ENCODE results near the gene FRY. TPM values are rescaled to one million over a fixed set of nuclear protein-coding genes. Genes with fewer than 3 reads are reported as not detected.

FRY gene
- total RNA-seq, 1 donor from 2014 or later = 5.4 TPM

DNA sequence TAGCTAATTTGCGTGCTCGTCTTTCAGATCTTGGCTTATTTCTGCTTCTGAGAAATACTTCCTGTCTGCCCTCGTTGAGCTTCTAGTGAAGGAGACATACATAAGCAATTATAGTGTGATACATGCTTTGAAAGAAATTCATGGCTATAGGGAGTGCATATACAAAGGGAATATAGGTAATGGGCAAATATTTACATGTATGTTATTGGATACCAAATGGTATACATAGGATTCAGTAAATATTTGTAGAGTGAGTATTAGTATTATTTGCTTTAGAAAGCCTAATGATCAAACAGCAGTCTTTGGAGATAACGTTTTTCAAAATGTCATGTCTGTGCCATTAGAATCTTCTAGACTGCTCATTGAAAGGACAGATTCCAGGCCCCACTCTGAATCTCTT is 289.0 kb downstream of the FRY start:
- no peak overlapping the region for H3K4me3 Mint-ChIP-seq
- TF ChIP-seq, protein P1, sequence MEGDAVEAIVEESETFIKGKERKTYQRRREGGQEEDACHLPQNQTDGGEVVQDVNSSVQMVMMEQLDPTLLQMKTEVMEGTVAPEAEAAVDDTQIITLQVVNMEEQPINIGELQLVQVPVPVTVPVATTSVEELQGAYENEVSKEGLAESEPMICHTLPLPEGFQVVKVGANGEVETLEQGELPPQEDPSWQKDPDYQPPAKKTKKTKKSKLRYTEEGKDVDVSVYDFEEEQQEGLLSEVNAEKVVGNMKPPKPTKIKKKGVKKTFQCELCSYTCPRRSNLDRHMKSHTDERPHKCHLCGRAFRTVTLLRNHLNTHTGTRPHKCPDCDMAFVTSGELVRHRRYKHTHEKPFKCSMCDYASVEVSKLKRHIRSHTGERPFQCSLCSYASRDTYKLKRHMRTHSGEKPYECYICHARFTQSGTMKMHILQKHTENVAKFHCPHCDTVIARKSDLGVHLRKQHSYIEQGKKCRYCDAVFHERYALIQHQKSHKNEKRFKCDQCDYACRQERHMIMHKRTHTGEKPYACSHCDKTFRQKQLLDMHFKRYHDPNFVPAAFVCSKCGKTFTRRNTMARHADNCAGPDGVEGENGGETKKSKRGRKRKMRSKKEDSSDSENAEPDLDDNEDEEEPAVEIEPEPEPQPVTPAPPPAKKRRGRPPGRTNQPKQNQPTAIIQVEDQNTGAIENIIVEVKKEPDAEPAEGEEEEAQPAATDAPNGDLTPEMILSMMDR (conservative IDR thresholded peaks at IDR 0.05) = no peak
- no peak for DNase-seq (ENCODE audit: low read depth, low spot score)
- H3K27ac Mint-ChIP-seq (ENCODE audit: unreplicated experiment) = no peak overlapping the region
- H3K27me3 Mint-ChIP-seq (ENCODE audit: low read depth) = no peaks in the 10 kb centered on the region
- H3K9me3 Mint-ChIP-seq = peaks cover 2% of the 10 kb centered on the region
- peaks cover 32% of the 10 kb centered on the region for H3K36me3 Mint-ChIP-seq (ENCODE audit: low read depth)
- H3K4me1 Mint-ChIP-seq = peaks cover 16% of the 10 kb centered on the region

DNA sequence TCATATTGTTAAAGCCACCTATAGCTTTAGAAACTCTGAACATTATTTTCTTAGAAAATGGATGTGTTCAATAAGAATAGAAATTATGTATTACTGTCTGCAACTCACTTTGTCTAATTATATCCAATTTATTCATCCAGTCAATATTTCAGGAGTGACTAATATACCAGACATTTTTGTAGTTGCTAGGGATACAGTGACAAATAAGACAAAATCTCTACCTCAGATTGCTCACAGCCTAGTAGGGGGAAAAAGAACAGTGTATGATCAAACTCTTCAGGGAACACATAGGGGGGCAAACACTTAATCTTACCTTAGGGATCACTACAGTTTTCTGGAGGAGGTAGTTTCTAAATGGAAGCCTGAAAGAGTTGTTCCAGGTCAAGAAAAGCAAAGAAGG is 292.3 kb downstream of the FRY start:
- TF ChIP-seq, protein P1 (conservative IDR thresholded peaks at IDR 0.05) = no peak
- H3K36me3 Mint-ChIP-seq (ENCODE audit: low read depth) = peaks cover 32% of the 10 kb centered on the region
- no peak for DNase-seq (ENCODE audit: low read depth, low spot score)
- H3K9me3 Mint-ChIP-seq = peaks cover 2% of the 10 kb centered on the region
- no peak overlapping the region for H3K27ac Mint-ChIP-seq (ENCODE audit: unreplicated experiment)
- H3K27me3 Mint-ChIP-seq (ENCODE audit: low read depth) = no peaks in the 10 kb centered on the region
- H3K4me1 Mint-ChIP-seq = peaks cover 4% of the 10 kb centered on the region
- no peak overlapping the region for H3K4me3 Mint-ChIP-seq

DNA sequence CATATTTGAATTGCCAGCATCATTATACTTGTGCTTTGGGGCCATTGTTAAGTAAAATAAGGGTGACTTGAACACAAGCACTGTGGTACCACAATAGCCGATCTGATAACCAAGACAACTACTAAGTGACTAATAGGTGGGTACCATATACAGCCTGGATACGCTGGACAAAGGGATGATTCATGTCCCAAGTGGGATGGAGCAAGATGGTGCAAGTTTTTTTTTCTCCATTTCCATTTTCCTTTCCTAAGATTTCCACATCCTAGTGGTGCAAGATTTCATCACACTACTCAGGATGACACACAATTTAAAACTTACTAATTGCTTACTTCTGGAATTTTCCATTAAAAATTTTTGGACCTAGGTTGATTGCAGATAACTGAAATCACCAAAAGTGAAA is 298.9 kb downstream of the FRY start:
- TF ChIP-seq, protein P1 (conservative IDR thresholded peaks at IDR 0.05) = no peak
- no peak for DNase-seq (ENCODE audit: low read depth, low spot score)
- Mint-ChIP-seq H3K4me1 (no peaks in the 10 kb centered on the region), H3K36me3 (ENCODE audit: low read depth) (peaks cover 28% of the 10 kb centered on the region), H3K27ac (ENCODE audit: unreplicated experiment) (no peak overlapping the region), H3K9me3 (peaks cover 7% of the 10 kb centered on the region), H3K4me3 (no peak overlapping the region), H3K27me3 (ENCODE audit: low read depth) (no peaks in the 10 kb centered on the region)

GRCh38 chr13:32334671-32335070 is 303.1 kb downstream of the FRY start:
- no peak for DNase-seq (ENCODE audit: low read depth, low spot score)
- H3K27ac Mint-ChIP-seq (ENCODE audit: unreplicated experiment) = no peak overlapping the region
- TF ChIP-seq, protein P1 (conservative IDR thresholded peaks at IDR 0.05) = no peak
- no peaks in the 10 kb centered on the region for H3K27me3 Mint-ChIP-seq (ENCODE audit: low read depth)
- H3K9me3 Mint-ChIP-seq = peaks cover 12% of the 10 kb centered on the region
- H3K36me3 Mint-ChIP-seq (ENCODE audit: low read depth) = peaks cover 59% of the 10 kb centered on the region
- no peak overlapping the region for H3K4me3 Mint-ChIP-seq
- H3K4me1 Mint-ChIP-seq = no peaks in the 10 kb centered on the region

DNA sequence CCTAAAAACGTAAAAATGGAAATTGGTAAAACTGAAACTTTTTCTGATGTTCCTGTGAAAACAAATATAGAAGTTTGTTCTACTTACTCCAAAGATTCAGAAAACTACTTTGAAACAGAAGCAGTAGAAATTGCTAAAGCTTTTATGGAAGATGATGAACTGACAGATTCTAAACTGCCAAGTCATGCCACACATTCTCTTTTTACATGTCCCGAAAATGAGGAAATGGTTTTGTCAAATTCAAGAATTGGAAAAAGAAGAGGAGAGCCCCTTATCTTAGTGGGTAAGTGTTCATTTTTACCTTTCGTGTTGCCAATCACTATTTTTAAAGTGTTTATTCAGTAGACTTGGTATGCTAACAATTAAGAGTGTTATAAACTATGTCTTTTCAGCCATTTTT is 309.3 kb downstream of the FRY start:
- peaks cover 51% of the 10 kb centered on the region for H3K36me3 Mint-ChIP-seq (ENCODE audit: low read depth)
- no peaks in the 10 kb centered on the region for H3K4me1 Mint-ChIP-seq
- no peaks in the 10 kb centered on the region for H3K27me3 Mint-ChIP-seq (ENCODE audit: low read depth)
- H3K9me3 Mint-ChIP-seq = peaks cover 11% of the 10 kb centered on the region
- H3K4me3 Mint-ChIP-seq = no peak overlapping the region
- TF ChIP-seq, protein P1 (conservative IDR thresholded peaks at IDR 0.05) = no peak
- DNase-seq (ENCODE audit: low read depth, low spot score) = no peak
- no peak overlapping the region for H3K27ac Mint-ChIP-seq (ENCODE audit: unreplicated experiment)

DNA sequence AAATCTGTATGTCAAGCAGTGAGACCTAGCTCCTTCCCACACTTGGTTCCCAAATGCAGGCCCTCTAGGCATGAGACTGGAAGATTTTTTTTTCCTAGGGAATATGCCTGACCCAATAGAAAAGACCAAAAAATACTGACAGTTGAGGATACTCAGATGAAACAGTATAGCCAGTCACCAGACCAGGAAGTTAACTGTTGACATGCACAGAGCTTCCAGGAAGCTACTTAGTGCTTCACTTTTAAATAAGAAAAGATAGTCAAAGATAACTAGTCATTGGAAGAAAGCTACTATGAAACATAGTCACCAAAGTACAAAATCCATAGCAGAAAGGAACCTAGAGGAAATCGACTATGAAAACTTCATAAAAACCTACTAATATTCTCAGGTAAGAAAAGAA is 316.1 kb downstream of the FRY start:
- TF ChIP-seq, protein P1 (conservative IDR thresholded peaks at IDR 0.05) = no peak
- no peak for DNase-seq (ENCODE audit: low read depth, low spot score)
- H3K9me3 Mint-ChIP-seq = peaks cover 2% of the 10 kb centered on the region
- no peaks in the 10 kb centered on the region for H3K4me1 Mint-ChIP-seq
- H3K27me3 Mint-ChIP-seq (ENCODE audit: low read depth) = no peaks in the 10 kb centered on the region
- no peak overlapping the region for H3K27ac Mint-ChIP-seq (ENCODE audit: unreplicated experiment)
- H3K4me3 Mint-ChIP-seq = no peak overlapping the region
- H3K36me3 Mint-ChIP-seq (ENCODE audit: low read depth) = peaks cover 33% of the 10 kb centered on the region

Data from neural crest cell (in vitro differentiated cells).